GM19467 (cell line): ENCODE measurements around the gene HIGD2B.
"Not testable (repeated sequence)": the region's sequence is repeated elsewhere in the genome, so short reads cannot be mapped to it uniquely, and the experiment has no call there.

ENCODE experiments used
- ATAC-seq: cut with Tn5 transposase; IDR thresholded peaks from one replicate; pipeline ENCODE4 v1.9.1; 2021; ENCODE audit warnings: mild to moderate bottlenecking, moderate library complexity; ENCODE audit not compliant: unreplicated experiment

HIGD2B gene, protein sequence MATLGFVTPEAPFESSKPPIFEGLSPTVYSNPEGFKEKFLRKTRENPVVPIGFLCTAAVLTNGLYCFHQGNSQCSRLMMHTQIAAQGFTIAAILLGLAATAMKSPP

GRCh38 chr15:72685925-72686794 is at the start of gene HIGD2B, which contains the start of gene BBS4:
HIGD2B (minus strand) TSS chr15:72686182; CDS start chr15:72676374, 9,808 bp downstream.
BBS4 (plus strand) TSS chr15:72686207; CDS start chr15:72686228, 21 bp downstream.
- ATAC-seq: peak; percentile 93

DNA sequence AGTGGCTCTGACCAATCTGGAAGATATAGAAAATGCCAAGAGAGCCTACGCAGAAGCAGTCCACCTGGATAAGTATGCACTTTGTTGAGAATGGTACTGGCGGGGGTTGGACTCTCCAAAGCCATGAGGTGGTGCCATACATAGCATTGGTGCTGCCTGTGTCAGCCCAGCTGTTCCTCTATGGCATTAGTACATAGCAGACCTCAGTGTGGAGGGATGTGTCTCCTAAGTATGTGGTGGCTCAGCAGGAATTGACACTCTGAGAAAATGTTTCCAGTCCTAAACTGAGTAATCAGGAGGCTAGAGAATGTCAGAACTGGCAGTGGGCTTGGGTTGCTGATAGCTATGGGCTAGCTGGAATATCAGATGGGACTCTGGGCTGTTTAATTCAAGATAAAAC is 49.1 kb upstream of the HIGD2B start:
- no peak for ATAC-seq

DNA sequence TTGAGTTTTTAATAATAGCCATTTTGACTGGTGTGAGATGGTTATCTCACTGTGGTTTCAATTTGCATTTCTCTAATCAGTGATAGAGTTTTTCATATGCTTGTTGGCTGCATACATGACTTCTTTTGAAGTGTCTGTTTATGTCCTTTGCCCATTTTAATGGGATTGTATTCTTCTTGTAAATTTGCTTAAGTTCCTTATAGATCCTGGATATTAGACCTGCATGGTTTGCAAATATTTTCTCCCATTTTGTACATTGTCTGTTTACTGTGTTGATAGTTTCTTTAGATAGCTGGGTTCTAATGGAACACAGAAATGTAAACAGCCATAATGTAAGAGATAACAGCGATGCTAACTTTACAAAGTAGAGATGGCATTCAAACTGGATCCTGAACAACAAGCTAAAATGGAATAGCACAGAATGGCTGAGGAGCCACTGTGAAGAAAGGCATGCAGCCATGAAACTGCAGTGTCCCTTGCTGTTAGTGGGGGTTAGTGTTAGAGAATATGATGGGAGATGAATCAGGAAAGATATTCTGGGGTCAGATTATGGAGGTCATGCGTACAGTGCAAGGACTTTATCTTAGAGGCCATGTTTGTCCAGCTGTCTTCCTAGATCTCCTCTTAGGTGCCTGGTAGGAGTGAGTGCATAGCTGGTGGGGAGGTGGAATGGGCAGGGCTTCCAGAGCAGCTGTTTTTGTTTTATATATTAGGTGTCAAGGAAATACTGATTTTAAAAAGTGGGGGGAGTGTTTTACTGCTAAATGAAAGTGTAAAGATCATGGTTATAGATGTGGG is 48.2 kb upstream of the HIGD2B start:
- ATAC-seq: no peak

- ATAC-seq: no peak
These were observed 46.5 kb upstream of the HIGD2B start for GRCh38 chr15:72732516-72732915.

DNA sequence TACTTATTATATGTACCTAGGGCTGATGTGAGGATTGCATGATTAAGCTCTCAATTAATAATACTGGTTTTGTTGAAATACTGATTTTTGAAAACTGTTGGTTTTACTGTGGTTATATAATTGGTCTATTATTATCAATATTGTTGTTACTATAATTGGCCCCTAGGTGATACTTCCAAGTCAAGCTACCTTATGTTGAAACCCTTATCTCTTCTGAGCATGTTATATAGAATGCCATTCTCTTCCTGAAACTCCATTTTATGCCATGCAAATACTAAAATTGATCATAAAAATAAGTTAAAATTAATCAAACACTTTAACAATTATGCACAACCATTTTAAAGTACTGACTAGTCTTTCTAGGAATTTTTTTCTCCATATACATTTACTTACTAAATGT is 46.1 kb upstream of the HIGD2B start:
- ATAC-seq: no peak

DNA sequence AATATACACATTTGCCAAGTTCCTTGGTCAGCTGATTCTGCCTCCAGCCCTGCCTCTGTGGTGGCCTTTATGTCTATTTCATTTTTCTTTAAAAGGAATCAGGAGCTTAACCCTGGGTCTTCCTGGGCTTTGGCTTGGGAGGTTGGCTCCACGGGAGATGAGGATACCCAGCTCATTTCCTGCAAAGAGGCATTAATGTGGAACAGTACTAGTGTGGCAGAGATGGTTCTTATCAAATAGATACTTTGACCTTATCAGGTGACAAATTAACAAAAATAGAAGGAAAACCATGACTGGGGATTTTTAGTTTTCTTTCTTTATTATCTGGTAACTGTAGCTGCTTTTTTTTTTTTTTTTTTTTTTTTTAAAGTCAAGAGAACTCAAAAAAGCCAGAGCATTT is 42.8 kb upstream of the HIGD2B start:
- ATAC-seq: no peak

DNA sequence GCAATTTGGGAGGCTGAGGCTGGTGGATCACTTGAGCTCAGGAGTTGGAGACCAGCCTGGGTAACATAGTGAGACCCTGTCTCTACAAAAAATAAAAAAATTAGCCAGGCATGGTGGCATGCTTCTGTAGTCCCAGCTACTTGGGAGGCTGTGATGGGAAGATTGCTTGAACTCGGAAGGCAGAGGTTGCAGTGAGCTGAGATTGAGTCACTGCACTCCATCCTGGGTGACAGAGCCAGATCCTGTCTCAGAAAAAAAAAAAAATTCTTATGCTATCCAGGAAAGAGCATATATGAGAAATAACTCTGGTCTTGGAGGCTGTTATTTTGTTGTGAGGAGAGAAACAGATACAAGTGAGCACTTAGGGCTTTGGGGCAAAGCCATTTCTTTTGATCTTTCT is 42.3 kb upstream of the HIGD2B start:
- not testable (repeated sequence) for ATAC-seq

DNA sequence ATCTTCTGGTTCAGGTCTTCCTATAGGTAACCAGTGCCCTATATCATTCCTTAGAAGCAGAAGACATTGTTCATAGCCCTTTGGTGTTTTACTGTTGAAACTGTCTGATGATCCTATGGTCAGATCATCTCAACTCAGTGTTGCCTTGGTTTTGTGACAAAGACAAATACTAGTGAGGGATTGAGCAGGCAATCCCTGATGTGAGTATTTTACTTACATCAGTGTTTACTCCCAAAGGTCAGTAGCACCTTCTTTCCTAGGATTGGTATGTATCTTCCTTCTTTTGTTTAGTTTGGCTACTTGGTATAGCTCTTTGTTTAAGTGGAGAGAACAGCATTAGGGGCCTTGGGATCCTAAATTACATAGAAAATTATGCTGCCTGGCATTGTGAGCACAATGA is 41.2 kb upstream of the HIGD2B start:
- no peak for ATAC-seq

GRCh38 chr15:72725851-72726250 is 39.9 kb upstream of the HIGD2B start:
- ATAC-seq: not testable (repeated sequence)

GRCh38 chr15:72725446-72725845 is 39.5 kb upstream of the HIGD2B start:
- ATAC-seq: no peak

DNA sequence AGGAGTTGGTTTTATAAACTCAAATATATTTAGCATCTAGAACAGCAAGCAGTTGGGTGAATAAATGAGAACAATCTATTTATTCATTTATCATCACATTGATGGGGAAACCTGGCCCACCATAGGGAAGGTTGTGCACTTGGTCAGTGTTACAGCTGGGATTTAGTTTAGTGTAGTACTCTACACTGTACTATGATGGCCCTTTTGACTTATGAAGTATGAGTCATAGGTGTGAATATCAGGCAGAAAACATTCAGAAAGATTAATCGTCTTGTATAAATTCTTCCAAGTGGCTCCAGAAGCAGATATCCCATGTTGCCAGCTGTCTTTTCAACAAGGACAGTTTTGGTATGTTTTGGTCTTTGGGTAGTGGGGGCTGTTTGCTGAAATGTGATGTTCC is 38.0 kb upstream of the HIGD2B start:
- ATAC-seq: no peak

DNA sequence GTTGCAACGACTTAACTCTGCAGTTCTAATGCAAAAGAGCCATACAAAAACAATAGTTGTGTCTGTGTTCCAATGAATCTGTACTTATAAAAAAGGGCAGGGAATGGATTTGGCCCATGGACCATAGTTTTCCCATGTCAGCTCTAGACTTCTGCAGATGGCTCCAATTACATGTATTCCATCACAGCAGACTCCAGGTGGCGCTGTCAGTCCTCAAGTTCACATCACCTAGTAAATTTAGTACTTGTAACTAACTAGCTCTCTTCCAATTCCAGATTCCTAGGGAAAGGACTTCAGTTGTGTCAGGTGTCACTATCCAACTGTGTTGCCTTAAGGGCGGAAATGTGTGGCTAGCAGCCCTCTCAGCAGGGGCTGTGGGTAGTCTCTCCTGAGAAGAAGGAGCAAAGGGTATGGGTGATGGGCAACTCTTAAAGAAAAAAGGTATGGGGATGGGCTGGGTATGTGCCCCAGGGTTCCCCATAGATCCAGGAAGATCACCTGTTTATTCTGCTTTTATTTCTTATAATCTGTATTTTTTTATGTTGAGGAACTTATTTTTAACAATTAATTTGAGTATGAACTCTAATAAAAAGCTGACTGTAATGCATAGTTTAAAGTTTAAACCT is 36.2 kb upstream of the HIGD2B start:
- no peak for ATAC-seq

DNA sequence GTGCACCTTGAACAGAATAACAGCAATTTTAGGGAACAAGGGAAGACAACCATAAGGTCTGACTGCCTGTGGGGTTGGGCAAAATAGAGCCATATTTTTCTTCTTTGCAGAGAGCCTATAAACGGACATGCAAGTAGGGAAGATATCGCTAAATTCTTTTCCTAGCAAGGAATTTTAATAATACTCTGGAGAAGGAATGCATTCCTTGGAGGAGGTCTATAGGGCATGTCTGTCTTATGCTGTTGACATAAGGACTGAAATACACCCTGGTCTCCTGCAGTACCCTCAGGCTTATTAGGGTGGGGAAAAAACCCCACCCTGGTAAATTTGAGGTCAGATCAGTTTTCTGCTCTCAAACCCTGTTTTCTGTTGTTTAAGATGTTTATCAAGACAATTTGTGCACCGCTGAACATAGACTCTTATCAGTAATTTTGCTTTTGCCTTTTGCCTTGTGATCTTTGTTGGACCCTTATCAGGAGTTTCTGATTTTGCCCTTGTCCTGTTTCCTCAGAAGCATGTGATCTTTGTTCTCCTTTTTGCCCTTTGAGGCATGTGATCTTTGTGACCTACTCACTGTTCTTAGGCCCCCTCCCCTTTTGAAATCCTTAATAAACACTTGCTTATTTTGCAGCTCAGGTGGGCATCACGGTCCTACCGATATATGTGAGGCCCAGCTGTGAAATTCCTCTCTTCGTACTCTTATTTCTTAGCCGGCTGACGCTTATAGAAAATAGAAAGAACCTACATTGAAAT is 22.7 kb upstream of the HIGD2B start:
- ATAC-seq: not testable (repeated sequence)

- ATAC-seq: no peak
These were observed 20.3 kb upstream of the HIGD2B start for GRCh38 chr15:72706266-72706665.

- no peak for ATAC-seq
These were observed 14.1 kb upstream of the HIGD2B start for GRCh38 chr15:72700076-72700475.

DNA sequence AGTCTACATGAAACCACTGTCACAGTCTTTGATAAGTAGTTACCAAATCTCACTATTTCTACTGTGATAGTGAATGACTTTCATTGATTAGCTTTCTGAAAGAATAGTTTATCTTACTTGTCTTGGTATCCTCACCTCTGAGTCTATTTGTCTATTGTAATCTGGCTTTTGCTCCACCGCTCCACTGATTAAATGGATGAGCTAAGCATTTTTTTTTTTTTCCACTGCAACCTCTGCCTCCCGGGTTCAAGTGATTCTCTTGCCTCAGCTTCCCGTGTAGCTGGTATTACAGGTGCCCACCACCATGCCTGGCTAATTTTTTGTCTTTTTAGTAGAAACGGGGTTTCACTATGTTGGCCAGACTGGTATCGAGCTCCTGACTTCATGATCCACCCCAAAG is 13.0 kb upstream of the HIGD2B start:
- ATAC-seq: no peak

GRCh38 chr15:72690938-72691337 is 5.0 kb upstream of the HIGD2B start:
- ATAC-seq: no peak

DNA sequence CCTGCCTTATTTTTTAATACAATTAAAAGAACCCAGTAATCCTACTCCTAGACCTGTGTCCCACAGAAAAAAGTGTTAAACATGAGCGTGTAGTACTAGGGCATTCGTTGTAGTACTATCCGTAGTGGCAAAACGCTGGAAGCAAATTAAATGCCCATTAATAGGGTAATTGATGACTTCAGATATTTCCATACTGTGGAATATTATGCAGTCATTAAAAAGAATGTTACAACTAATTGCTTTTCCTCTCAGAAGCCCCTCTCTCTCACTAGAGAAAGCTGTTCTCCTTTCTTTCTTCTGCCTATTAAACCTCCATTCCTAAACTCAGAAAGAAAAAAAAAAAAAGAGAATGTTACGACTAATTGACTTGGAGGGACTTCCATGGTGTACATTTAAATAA is 2.7 kb upstream of the HIGD2B start:
- no peak for ATAC-seq

GRCh38 chr15:72685301-72685924 is 569 bp downstream of the HIGD2B start:
- no peak for ATAC-seq

GRCh38 chr15:72682772-72683171 is 3.2 kb downstream of the HIGD2B start:
- no peak for ATAC-seq
